Hepatocyte (in vitro differentiated cells): ENCODE data around the gene FRMPD1. TPM values are rescaled to one million over a fixed set of nuclear protein-coding genes. Genes with fewer than 3 reads are reported as not detected.

Experiments
- DNase-seq: peaks from one replicate; pipeline ENCODE4 v3.0.0-alpha.2; 2016; ENCODE audit warnings: low spot score
- H2AFZ ChIP-seq: fragments of 200-600 bp; sonication (generic); 2 replicates; pipeline ENCODE4 v1.6.0; 2016; ENCODE audit warnings: antibody characterized with exemption, mild to moderate bottlenecking
- H3K27ac ChIP-seq: fragments of 200-600 bp; sonication (generic); 2 replicates; pipeline ENCODE4 v1.5.1; 2016; ENCODE audit warnings: mild to moderate bottlenecking
- H3K27me3 ChIP-seq: fragments of 200-600 bp; sonication (generic); 2 replicates; pipeline ENCODE4 v1.6.1; 2016
- H3K36me3 ChIP-seq: fragments of 200-600 bp; sonication (generic); replicated peaks from 2 replicates; pipeline ENCODE4 v1.5.1; 2016; ENCODE audit warnings: low read depth; ENCODE audit not compliant: insufficient read depth
- H3K4me1 ChIP-seq: fragments of 200-600 bp; sonication (generic); 2 replicates; pipeline ENCODE4 v1.5.1; 2016; ENCODE audit warnings: mild to moderate bottlenecking, moderate library complexity; ENCODE audit not compliant: insufficient read depth
- H3K4me2 ChIP-seq: fragments of 200-600 bp; sonication (generic); 2 replicates; pipeline ENCODE4 v1.6.0; 2016
- H3K4me3 ChIP-seq: fragments of 200-600 bp; sonication (generic); 2 replicates; pipeline ENCODE4 v1.5.1; 2016; ENCODE audit warnings: mild to moderate bottlenecking
- H3K79me2 ChIP-seq: fragments of 200-600 bp; sonication (generic); 2 replicates; pipeline ENCODE4 v1.6.0; 2017; ENCODE audit warnings: mild to moderate bottlenecking
- H3K9me2 ChIP-seq: fragments of 200-600 bp; sonication (generic); replicated peaks from 2 replicates; pipeline ENCODE4 v1.6.0; 2017; ENCODE audit warnings: mild to moderate bottlenecking; ENCODE audit not compliant: insufficient read depth
- H3K9me3 ChIP-seq: fragments of 200-600 bp; sonication (generic); 2 replicates; pipeline ENCODE4 v1.5.1; 2016; ENCODE audit warnings: low read depth, mild to moderate bottlenecking
- H4K20me1 ChIP-seq: fragments of 200-600 bp; sonication (generic); 2 replicates; pipeline ENCODE4 v1.6.0; 2016; ENCODE audit warnings: mild to moderate bottlenecking; ENCODE audit not compliant: insufficient read depth, poor library complexity, severe bottlenecking
- CTCF ChIP-seq: fragments of 200-600 bp; sonication (generic); IDR thresholded peaks from 2 replicates; pipeline ENCODE4 v1.5.1; 2016; ENCODE audit warnings: antibody characterized with exemption, mild to moderate bottlenecking; ENCODE audit not compliant: poor library complexity
- EZH2 ChIP-seq: fragments of 200-600 bp; sonication (generic); IDR thresholded peaks from 2 replicates; pipeline ENCODE4 v1.6.1; 2016; ENCODE audit warnings: antibody characterized with exemption, mild to moderate bottlenecking, borderline replicate concordance
- EZH2phosphoT487 ChIP-seq: fragments of 200-600 bp; sonication (generic); IDR thresholded peaks from one replicate; pipeline ENCODE4 v1.6.1; 2018; ENCODE audit warnings: antibody characterized with exemption, mild to moderate bottlenecking, low read depth, moderate library complexity; ENCODE audit not compliant: unreplicated experiment, severe bottlenecking
- whole genome bisulfite sequencing: methylation state at CpG from one replicate; pipeline ENCODE4 v1.1.6; 2016; ENCODE audit warnings: low lambda C conversion rate; ENCODE audit errors: missing lambda C conversion rate; 5-methylcytosine and 5-hydroxymethylcytosine counted together
- polyA plus RNA-seq: library from polyadenylated mRNA; unstranded; fragments of >200 nt; fragmentation: Nextera tagmentation; extraction: Ambion mirVana; gene quantifications from 2 replicates; pipeline ENCODE4 v1.2.1, GENCODE V29; 2016
- total RNA-seq: library from RNA; depleted of rRNA; stranded (reverse); fragments of >200 nt; gene quantifications from 2 replicates; pipeline ENCODE4 v1.2.3, GENCODE V29; 2014

The FRMPD1 gene
- total and polyA plus RNA-seq, 2 experiments from 2014 or later, result 0.10 to 0.36 TPM

DNA sequence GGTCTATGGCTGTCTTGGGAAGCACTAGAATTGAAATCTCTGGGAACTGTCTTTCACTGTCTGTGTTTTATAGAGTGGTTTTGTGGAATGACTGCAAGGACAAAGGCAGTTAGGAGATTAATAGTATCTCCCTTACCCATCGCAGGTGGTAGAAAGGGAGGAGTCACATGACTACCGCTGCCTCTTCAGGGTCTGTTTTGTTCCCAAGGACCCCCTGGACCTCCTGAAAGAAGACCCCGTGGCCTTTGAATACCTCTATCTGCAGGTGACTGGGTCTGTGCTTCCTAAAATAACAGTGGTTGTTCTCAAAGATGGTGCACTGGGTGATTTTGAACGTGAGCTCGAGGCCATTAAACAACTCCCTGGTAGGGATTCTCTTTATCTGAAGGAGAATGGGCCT is 80.1 kb downstream of the FRMPD1 start:
- Histone ChIP-seq H3K27ac (no peak overlapping the region), H2AFZ (no peak overlapping the region), H3K4me1 (no peaks in the 10 kb centered on the region), H3K9me2 (no peaks in the 10 kb centered on the region), H3K4me2 (no peak overlapping the region), H3K79me2 (no peaks in the 10 kb centered on the region), H3K36me3 (no peaks in the 10 kb centered on the region), H3K27me3 (no peaks in the 10 kb centered on the region), H4K20me1 (no peaks in the 10 kb centered on the region), H3K4me3 (no peak overlapping the region), H3K9me3 (no peaks in the 10 kb centered on the region)
- WGBS, result 65% methylated on average over 5 of the region's 5 CpGs
- TF ChIP-seq CTCF (no peak), EZH2 (no peak), EZH2phosphoT487 (no peak)
- no peak for DNase-seq

DNA sequence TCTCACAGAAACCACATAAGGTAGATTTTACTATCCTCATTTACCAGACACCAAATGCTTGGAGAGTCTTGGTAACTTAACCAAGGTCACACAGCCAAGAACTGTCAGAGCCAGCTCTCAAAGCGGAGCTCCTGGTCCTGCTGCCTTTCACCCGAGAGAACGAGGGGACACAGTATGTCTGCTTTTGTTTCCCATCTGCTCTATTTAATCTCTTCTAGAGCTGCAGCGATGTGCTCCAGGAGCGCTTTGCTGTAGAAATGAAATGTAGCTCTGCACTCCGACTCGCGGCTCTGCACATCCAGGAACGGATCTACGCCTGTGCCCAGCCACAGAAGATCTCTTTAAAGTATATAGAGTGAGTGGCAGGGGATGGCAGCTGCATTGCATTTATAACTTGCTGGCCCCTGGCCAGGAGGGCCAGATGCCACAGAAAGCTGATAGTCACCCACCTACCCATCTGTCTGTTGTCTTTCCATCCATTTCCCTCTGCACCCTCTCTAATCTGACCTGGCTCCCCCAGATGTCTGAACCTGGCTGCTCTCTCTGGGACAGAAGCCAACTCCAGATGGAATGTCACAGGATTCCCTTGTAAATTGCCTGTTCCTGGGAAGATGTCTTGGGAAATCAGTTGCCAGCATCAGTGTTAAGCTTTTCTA is 81.5 kb downstream of the FRMPD1 start:
- WGBS, result 65% methylated on average over 10 of the region's 10 CpGs
- no peaks in the 10 kb centered on the region for H3K36me3 ChIP-seq

GRCh38 chr9:37732952-37733351 is 82.2 kb downstream of the FRMPD1 start:
- Histone ChIP-seq H3K36me3 (no peaks in the 10 kb centered on the region), H2AFZ (no peak overlapping the region), H3K9me2 (no peaks in the 10 kb centered on the region), H3K4me1 (no peaks in the 10 kb centered on the region), H3K4me3 (no peak overlapping the region), H3K4me2 (no peak overlapping the region), H3K27me3 (no peaks in the 10 kb centered on the region), H3K27ac (no peak overlapping the region), H3K9me3 (no peaks in the 10 kb centered on the region), H3K79me2 (no peaks in the 10 kb centered on the region), H4K20me1 (no peaks in the 10 kb centered on the region)
- DNase-seq, result no peak
- WGBS, result 88% methylated on average over 2 of the region's 2 CpGs
- TF ChIP-seq CTCF, result no peak
- no peak for TF ChIP-seq EZH2phosphoT487
- no peak for TF ChIP-seq EZH2

More for the DNA sequence above, 81.5 kb downstream of the FRMPD1 start:
- no peak for DNase-seq
- Histone ChIP-seq H3K4me1 (no peaks in the 10 kb centered on the region), H3K27me3 (no peaks in the 10 kb centered on the region), H3K4me3 (no peak overlapping the region), H3K4me2 (no peak overlapping the region), H3K79me2 (no peaks in the 10 kb centered on the region), H3K9me3 (no peaks in the 10 kb centered on the region), H3K9me2 (no peaks in the 10 kb centered on the region), H3K27ac (no peak overlapping the region), H4K20me1 (no peaks in the 10 kb centered on the region), H2AFZ (no peak overlapping the region)
- TF ChIP-seq CTCF (no peak), EZH2 (no peak), EZH2phosphoT487 (no peak)
